ENCODE data around the gene HIRA.

The HIRA gene, protein sequence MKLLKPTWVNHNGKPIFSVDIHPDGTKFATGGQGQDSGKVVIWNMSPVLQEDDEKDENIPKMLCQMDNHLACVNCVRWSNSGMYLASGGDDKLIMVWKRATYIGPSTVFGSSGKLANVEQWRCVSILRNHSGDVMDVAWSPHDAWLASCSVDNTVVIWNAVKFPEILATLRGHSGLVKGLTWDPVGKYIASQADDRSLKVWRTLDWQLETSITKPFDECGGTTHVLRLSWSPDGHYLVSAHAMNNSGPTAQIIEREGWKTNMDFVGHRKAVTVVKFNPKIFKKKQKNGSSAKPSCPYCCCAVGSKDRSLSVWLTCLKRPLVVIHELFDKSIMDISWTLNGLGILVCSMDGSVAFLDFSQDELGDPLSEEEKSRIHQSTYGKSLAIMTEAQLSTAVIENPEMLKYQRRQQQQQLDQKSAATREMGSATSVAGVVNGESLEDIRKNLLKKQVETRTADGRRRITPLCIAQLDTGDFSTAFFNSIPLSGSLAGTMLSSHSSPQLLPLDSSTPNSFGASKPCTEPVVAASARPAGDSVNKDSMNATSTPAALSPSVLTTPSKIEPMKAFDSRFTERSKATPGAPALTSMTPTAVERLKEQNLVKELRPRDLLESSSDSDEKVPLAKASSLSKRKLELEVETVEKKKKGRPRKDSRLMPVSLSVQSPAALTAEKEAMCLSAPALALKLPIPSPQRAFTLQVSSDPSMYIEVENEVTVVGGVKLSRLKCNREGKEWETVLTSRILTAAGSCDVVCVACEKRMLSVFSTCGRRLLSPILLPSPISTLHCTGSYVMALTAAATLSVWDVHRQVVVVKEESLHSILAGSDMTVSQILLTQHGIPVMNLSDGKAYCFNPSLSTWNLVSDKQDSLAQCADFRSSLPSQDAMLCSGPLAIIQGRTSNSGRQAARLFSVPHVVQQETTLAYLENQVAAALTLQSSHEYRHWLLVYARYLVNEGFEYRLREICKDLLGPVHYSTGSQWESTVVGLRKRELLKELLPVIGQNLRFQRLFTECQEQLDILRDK

DNA sequence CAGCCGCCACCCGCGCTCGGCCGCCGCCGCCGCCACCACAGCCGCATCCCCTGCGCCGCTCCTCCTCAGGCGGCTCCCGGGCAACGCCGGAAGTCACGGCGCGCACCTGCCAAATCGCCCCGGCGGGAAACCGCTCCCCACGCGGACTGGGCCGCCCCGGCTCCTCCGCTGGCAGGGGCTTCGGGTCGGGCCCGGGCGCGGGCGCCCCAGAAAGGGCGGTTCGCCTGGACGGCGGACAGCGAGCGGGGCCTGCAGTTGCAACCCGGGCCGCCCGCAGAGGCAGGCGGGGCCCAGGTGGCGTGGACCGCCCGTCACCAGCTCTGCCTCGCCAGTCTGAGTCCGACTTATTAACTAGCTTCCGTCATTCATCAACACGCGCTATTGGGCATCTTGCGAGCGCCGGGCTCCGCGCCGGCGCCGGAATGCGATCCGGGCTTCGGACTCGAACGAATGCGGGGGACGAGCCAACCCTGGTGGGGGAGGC, at the start of gene HIRA:
TSS of gene HIRA (minus strand) at position 85 of the 484 bp plus-strand sequence. CDS start 257 bp downstream, outside the sequence.
- peak; percentile 68 for DNase-seq

DNA sequence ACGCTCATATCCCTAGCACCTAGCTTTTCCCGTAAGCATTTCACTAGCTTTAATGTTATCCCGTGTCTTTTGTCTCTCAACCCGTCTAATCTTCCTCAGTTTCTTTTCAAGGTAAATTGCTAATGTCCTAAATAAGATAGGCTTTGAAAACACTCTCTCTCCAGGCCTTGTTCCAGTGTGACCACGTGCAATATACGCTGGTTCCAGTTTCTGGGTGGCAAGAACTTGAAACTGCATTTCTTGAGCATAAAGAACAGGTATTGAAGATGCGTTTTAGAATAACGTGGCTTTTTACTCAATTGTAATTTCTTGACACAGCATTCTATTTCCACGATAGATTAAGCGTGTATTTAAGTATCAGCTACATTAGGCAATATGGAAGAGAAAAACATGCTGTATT, 49.3 kb upstream of the HIRA start:
- DNase-seq: no peak

DNA sequence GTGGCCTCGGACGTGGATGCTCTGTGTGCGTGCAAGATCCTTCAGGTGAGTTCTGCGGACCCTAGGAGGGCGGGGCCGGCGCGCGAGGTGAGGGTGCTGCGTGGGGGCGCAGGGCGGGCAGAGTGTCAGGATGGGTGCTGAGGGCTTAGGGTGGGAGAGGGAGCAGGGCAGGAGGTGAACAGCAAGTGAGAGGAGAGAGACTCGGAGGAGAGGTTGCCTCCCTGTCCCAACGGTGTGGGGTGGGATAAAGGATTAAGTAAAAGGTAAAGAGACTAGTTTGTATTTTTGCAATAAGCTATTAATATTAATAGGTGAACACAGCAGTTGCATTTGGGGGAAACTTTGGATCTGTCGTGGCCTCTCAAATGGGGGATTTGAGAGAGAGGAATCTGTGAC, 48.6 kb upstream of the HIRA start:
- DNase-seq: no peak

DNA sequence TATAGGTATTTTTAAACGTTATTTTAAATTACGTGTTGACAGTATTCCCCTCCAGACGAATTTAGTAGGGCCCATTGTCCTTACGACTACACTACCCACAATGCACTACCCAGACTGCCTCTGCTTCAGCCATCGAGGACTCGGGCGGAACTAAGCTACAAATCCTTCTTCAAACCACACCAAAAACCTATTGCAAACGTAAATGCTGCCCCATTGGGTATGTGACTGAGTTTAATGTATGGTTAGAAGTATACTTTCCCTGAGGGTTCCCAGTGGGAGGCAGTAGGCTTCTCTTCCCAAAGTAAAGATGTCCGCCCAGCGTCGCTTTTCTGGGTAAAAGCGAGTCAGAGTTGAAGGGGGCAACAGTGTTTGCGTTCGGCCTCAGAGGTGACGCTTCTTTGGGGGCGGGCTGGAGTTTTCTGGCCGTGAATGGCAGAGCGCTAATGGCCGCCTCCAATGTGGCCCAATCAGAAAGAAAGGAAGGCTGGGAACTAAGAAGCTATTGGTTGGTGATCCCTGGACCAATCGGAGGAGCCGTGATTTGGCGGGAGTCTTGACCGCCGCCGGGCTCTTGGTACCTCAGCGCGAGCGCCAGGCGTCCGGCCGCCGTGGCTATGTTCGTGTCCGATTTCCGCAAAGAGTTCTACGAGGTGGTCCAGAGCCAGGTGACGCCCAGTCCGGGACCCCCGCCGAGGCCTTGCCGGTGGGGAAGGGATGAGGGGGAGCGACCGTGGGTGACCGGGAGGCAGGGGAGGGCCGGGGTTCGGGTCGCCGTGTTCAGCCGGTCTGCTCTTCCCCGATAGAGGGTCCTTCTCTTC, 48.0 kb upstream of the HIRA start, which contains the start of gene CDC45:
TSS of gene CDC45 (plus strand) at position 566 of the 818 bp plus-strand sequence. CDS start at position 615, 49 bp downstream.
- DNase-seq: peak; percentile 86

DNA sequence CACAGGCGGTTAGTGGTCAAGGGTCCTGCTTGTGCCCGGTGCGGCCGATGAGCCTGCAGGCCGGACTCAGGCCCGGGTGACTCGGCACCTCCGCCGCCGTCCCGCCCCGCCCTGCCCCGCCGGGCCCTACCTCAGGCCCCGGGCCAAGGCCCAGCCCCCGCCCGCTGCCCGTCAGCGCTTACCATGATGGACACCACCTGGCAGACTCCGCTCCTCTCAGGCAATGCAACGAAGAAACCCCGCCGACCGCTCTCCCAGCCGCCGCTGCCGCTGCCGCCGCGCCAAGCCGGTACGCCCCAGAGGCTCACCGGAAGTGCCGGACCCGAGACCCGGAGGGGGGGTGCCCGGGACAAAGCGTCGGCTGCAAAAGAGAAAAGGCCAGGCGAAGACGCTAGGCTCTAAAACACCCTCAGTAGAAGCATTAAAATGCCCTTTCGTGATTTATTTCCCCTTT, 47.4 kb upstream of the HIRA start, which contains the start of gene UFD1:
TSS of gene UFD1 (minus strand) at position 293 of the 454 bp plus-strand sequence. CDS start at position 185, 108 bp downstream.
- peak; percentile 43 for DNase-seq

DNA sequence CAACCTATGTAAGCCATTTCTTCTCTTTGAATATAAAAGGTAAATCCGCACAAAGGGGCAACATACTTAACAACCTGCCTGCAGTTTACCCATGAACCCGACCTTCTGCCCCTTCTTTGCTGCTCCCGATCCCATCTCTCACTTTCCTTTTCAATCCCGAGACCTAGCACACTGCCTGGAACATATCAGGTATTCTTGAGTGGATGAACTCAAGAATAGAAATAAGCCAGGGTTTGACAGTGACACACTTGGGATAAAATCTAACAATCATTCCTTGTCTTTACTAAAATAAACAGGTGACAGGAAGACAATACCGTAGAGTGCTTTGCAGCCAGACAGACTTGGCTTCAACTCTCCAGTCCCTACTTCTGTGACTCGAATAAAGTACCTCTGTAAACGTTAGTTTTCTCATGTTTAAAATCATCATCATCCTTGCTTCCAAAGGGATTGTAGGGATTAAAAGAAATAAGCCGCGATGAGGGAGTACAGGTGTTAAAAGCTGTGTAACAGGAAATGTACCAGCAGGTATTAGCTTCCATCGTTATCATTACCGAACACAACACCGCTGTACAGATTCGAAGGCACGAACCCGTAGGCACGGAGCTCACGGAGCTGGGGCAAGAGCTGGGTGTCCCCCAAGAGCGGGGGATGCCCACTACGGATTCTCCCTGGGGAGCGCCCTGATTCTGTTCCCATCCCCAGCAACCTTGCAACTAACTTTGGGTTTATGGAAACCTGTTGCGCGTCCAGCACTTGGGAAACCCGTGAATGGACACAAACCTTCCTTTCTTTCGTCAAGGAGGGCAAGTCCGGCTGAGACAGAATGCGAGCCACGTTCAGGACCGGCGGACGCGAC, 46.7 kb upstream of the HIRA start:
- DNase-seq: no peak

DNA sequence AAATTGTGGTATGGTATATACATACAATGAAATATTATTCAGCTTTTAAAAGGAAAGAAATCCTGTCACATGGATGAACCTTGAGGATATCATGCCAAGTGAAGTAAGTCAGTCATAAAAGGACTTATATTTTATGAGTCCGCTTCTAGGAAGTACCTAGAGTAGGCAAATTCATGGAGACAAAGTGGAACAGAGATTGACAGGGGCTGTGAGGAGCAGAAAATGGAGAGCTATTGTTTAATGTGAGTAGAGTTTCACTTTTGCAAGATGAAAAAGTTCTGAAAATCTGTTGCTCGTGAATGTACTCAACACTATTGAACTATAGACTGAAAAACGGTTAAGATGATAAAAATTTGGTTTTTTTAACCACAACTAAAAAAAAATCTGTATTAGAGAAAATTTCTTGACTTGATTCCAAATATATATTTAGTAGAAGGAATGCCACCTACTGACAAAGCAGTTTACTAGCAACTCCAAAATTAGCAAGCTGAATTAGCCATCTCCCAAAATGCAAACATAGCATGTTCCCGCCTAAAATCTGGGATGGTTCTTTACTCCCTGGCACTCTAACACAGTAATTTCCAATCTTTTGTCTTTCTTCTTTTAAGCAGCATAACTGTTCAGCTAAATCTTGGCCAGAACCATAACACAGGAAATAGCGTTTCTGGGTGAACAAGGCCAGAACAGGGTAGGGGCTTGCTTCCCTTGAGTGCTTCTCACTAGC, 46.0 kb upstream of the HIRA start:
- no peak for DNase-seq

DNA sequence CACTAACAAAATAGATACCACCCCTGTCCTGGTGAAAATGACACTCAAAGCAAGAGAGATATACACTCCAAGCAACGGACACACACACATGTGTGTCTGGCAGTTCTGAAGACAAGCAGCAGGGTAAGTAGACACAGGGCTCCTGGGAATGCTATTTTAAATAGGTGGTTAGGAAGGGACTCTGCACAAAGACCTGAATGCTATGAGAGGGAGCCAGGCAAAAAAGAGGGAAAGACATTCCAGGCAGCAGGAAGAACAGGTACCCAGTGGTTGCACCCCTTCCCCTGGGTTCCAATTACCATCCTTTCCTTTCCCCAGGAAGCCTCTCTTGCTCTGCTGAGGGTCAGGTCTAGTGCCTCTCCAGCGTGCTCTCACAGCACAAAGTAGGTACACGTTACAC, 44.5 kb upstream of the HIRA start:
- no peak for DNase-seq

DNA sequence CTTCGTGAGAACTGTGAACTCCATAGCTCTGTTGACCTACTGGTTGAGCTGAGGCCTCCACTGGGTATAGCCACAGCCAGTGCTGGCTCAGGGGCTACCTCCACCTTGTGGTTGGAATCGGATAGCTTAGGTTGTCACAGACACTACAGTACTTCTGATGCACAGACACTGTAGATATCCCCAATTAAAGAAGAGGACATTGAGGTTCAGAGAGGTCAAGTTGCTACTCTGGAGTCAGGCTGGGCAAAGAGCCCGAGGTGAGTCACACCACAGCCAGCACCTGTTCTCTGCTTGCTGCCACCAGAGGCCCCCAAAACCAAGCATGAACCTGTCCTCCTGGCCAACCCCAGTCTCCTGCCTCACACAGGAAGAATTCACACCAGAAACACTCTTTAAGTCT, 42.0 kb upstream of the HIRA start:
- DNase-seq: no peak

DNA sequence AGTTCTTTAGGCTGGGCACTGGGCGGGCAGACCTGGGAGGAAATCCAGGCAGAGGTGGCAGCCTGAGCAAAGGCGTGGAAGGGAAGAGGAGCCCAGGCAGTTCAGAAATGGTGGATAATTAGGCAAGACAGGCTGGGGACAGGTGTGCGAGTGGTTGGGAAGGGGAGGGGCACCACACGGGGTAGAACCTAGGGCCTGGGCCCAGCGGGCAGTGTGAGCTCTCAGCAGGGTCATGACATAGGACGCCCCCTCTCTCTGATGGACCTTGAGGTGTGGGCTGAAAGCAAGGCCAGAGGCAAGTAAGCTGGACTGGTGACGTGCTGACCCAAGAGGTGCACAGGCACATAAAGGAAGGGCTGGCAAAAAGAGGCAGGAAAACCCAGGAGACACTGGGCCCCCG, 40.7 kb upstream of the HIRA start:
- DNase-seq: no peak

DNA sequence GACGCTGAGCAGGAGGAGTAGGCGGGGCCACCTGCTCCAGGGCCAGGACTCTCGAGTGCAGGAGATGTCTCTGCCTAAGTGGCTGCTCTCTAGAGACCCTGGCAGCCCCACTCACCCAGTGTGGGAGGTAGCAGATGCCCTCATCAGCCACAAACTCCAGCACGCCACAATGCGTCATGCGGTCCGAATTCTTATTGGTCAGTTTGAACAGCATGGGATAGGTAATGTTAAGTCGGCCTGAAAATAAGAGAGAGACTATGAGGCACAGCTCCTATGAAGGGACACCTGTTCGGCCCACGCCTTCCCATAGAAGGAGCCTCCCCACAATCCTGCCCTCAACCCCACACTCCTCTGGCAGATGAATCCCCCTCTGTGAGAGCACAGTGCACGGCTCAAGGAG, 40.0 kb upstream of the HIRA start:
- no peak for DNase-seq

DNA sequence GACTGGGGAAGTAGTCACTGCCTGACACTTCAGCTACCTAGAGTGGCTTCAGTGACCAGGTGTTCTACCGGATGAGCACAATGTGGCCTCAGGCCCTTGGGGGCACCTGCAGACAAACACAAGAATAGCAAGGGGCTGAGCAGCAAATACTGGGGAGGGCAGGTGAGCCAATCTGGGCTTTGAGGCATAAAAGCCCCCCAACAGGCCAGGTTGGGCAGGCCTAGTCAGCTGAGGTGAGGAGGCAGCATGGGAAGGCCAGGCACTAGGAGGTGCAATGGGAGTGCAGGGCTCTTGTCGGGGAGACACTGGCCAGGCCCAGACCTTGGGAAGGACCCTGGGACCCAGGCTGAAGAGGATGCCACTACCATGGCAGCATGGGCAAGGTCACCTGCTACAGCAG, 38.5 kb upstream of the HIRA start:
- DNase-seq: no peak

DNA sequence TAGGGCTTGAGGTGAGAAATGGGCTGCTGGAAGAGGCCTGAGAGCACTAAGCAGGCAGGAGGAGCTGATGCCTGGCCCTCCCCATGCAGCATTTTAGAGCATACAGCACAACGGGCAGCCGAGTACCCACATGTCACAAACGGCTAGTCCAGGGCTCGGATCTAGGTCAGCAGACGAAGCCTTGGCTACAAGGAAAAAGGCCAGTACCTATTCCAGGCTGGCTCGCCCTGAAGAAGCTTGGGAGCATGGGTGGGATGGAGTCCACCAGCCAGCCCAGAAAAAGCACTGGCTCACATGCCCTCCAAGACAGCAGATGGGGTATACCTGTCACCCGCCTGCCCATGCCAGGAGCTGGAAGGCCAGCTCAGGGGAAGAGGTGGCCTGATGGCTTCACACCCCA, 37.9 kb upstream of the HIRA start:
- no peak for DNase-seq

DNA sequence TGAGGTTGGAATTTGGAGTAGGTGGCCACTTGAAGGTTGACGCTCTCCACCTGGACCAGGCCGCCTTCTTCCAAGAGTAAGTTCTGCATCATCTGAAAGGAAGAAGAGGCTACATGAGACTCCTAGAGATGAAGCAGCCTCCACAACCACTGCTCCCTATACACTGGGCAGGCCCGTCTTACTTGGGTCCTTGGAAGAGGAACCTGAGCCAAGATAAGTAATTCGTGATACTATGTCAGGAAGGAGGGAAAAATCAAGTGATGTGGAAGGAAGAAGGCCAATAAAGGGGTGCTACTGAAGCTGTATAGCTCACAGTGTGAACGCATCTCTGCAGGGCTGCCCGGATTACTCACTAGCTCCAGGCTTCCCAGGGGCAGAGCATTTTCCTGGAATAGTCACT, 36.4 kb upstream of the HIRA start:
- no peak for DNase-seq

DNA sequence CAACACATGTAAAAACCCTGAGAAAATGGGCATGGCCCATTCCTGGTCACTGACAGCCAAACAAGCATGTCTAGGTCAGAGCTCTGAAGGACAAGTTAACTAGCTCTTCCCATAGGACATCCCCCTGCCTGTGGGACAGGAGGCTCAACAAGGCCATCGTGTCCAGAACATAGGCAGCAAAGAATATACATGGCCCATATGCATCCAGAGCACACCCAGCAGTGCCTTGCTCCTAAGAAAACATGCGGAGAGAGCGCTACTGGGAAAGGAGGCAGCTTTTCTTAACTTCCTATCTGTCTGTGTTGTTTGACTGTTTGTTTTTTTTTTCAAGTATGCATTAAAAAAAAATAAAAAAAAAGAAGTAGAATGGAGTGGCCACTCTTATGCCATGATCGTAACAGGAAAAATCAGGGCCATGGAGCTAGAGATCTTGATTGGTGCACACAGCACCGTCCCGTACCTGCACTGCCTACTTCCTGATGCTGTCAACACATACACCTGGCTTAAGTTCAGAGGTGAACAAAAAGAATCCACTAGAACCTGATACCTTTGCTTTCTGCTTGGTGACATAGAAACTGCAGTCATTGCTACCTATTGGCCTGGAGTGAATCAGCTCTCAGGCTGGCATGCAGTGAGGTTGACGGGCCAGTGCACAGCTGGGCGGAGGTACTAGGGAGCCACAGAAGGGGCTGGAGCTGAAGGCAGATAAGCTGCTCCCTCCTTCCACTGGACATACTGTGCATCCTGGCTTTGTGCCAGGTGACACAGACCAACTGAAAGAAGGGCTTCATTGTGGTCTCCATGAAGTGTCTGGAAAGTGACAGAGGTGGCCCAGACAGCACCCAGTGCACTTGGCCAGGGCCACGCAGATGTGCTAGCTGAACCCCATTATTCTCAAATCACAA, 35.6 kb upstream of the HIRA start:
- DNase-seq: no peak

DNA sequence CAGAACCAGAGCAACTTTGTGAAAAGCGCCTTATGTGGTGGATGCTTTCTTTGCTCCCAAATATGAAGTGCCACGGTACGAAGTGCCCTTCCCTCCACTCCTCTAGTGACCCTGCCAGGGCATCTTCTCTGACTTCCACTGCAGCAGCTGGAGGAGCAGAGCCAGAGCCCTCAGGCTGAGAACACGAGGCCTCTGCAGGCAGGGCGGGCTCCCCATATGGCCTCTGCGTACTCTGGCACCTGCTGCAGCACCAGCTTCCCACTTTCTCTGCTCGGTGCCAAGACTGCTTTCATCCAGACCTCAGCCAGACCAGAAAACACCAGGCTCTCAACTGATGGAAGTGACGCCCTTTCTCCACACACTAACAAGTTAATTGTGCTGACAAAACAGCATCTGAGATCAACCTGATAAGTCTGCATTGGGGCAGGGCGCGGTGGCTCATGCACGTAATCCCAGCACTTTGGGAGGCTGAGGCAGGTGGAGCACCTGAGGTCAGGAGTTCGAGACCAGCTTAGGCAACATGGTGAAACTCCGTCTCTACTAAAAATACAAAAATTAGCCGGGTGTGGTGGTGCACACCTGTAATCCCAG, 34.7 kb upstream of the HIRA start:
- no peak for DNase-seq

DNA sequence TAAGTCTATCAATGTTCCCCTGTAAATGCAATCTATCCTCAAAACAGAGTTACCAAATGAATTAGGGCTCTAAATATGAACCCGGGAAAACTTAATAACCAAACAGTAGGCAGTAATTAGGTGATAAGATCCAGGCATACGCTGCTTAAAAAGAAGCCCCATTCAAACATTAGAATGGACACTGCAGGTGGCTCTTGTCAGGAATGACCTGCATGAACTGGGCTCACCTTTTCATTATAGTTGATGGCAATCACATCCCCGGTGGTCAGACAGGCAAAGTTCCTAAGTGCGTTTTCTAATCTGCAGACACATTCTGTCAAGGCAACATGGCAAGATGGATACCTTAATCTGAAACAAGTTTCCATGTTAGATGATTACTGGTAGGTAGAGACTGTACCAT, 33.4 kb upstream of the HIRA start:
- DNase-seq: no peak

DNA sequence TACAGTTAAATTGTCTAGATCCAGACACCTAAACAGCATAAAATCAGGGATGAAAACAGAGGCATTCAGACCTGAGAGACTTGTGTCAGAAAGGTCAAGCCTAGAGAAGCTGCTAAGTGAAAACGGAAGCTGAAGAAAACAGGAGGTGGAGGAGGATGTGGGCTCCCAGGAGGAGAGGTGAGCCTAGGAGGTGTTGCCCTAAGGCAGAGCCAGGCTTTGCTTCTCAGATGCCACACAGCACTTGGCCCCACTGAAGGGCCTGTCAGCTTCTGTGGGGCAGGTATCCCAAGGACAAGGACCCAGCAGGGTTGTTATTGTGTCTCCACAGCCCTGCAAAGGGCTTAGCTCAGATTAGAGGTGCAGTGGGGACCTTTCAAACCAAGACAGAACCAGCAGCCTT, 33.0 kb upstream of the HIRA start:
- no peak for DNase-seq
